SK-N-SH (cell line): Measurements from ENCODE around the gene CAMKMT. TPM values are rescaled to one million over a fixed set of nuclear protein-coding genes. Genes with fewer than 3 reads are reported as not detected.

Experiments
- CTCF ChIA-PET: fragments of 300-600, 350-600 bp; formaldehyde crosslinking; extraction: SDS; loops from one replicate; lab custom pipeline; 2021; lab: Yijun Ruan, JAX
- POLR2A ChIA-PET: fragments of 350-600 bp; sonication (Branson Sonifier 250); formaldehyde crosslinking; extraction: SDS; loops from one replicate; lab custom pipeline; 2020; ENCODE audit warnings: antibody characterized with exemption, inconsistent platforms; lab: Yijun Ruan, JAX
- DNase-seq: peaks from one replicate; pipeline ENCODE4 v3.0.0; 2012
- H2AFZ ChIP-seq: fragments of 200-600 bp; sonication (generic); 2 replicates; pipeline ENCODE4 v1.8.1; 2016; ENCODE audit warnings: antibody characterized with exemption, mild to moderate bottlenecking, low read depth
- H3F3A ChIP-seq: fragments of 200-600 bp; sonication (generic); replicated peaks from 2 replicates; pipeline ENCODE3; 2016; ENCODE audit warnings: antibody characterized with exemption, mild to moderate bottlenecking; ENCODE audit not compliant: insufficient read depth
- H3K27ac ChIP-seq, 2 experiments: fragments of 200-500 bp in 1 of 2; fragments of 200-600 bp in 1 of 2; sonication (Bioruptor generic) in 1 of 2; sonication (generic), shearing (Covaris generic) in 1 of 2; 2 replicates each; pipeline versions ENCODE4 v1.5.1 to v1.6.1; 2014 to 2016; ENCODE audit warnings: low read depth in 2 of 2, inconsistent platforms in 1 of 2, low read length in 1 of 2, mild to moderate bottlenecking in 1 of 2, mixed read lengths in 1 of 2
- H3K27me3 ChIP-seq: fragments of 200-600 bp; sonication (generic), shearing (Covaris generic); 2 replicates; pipeline ENCODE4 v1.6.1; 2016; ENCODE audit warnings: mixed run types; ENCODE audit not compliant: insufficient read depth
- H3K36me3 ChIP-seq, 2 experiments: fragments of 200-500 bp in 1 of 2; fragments of 200-600 bp in 1 of 2; sonication (Bioruptor generic) in 1 of 2; sonication (generic) in 1 of 2; replicated peaks in 1 of 2; 2 replicates each; pipeline versions ENCODE3 to v1.5.1; 2014 to 2016; ENCODE audit warnings: low read length in 1 of 2, mild to moderate bottlenecking in 1 of 2; ENCODE audit not compliant: insufficient read depth in 2 of 2, control insufficient read depth in 1 of 2
- H3K4me1 ChIP-seq, 2 experiments: fragments of 200-500 bp in 1 of 2; fragments of 200-600 bp in 1 of 2; sonication (Bioruptor generic) in 1 of 2; sonication (generic), shearing (Covaris generic) in 1 of 2; 2 replicates each; pipeline versions ENCODE4 v1.5.1 to v1.6.1; 2014 to 2016; ENCODE audit warnings: low read depth in 1 of 2, low read length in 1 of 2, mixed run types in 1 of 2; ENCODE audit not compliant: insufficient read depth in 2 of 2, control insufficient read depth in 1 of 2
- H3K4me2 ChIP-seq: fragments of 200-600 bp; sonication (generic), shearing (Covaris generic); 2 replicates; pipeline ENCODE4 v1.6.1; 2017; ENCODE audit warnings: mixed run types
- H3K4me3 ChIP-seq, 2 experiments: fragments of 200-500 bp in 1 of 2; fragments of 200-600 bp in 1 of 2; sonication (Bioruptor generic) in 1 of 2; sonication (generic), shearing (Covaris generic) in 1 of 2; 2 replicates each; pipeline versions ENCODE4 v1.5.1 to v1.8.1; 2014 to 2016; ENCODE audit warnings: low read depth in 2 of 2, inconsistent platforms in 1 of 2, low read length in 1 of 2, mild to moderate bottlenecking in 1 of 2, mixed read lengths in 1 of 2, moderate library complexity in 1 of 2
- H3K79me2 ChIP-seq: fragments of 200-600 bp; sonication (generic); 2 replicates; pipeline ENCODE4 v1.8.1; 2017; ENCODE audit warnings: mild to moderate bottlenecking; ENCODE audit not compliant: insufficient read depth
- H3K9ac ChIP-seq: fragments of 200-600 bp; sonication (generic); 2 replicates; pipeline ENCODE4 v1.6.1; 2017; ENCODE audit warnings: mixed run types
- H3K9me2 ChIP-seq: fragments of 200-600 bp; sonication (generic); 2 replicates; pipeline ENCODE4 v1.6.1; 2017; ENCODE audit warnings: mixed run types
- H3K9me3 ChIP-seq: fragments of 200-600 bp; sonication (generic); 2 replicates; pipeline ENCODE4 v1.6.1; 2017; ENCODE audit warnings: mixed run types, mild to moderate bottlenecking, moderate library complexity
- H4K20me1 ChIP-seq: fragments of 200-600 bp; sonication (generic); 2 replicates; pipeline ENCODE4 v1.6.1; 2017; ENCODE audit warnings: mild to moderate bottlenecking, mixed run types; ENCODE audit not compliant: insufficient read depth
- CHD2 ChIP-seq: fragments of 150-350 bp; IDR thresholded peaks from 2 replicates; pipeline ENCODE4 v1.6.1; 2018; ENCODE audit warnings: low read length; ENCODE audit not compliant: partially characterized antibody
- EZH2phosphoT487 ChIP-seq: fragments of 200-600 bp; sonication (generic); IDR thresholded peaks from 2 replicates; pipeline ENCODE4 v1.6.1; 2017; ENCODE audit warnings: low read depth, mixed run types, mild to moderate bottlenecking, antibody characterized with exemption, moderate library complexity, borderline replicate concordance
- GATA2 ChIP-seq: sonication (generic); formaldehyde crosslinking; IDR thresholded peaks from 2 replicates; pipeline ENCODE4 v1.5.0; 2020; ENCODE audit warnings: mild to moderate bottlenecking, missing genetic modification reagents
- NFIC ChIP-seq: IDR thresholded peaks from 2 replicates; pipeline ENCODE4 v1.4.0; 2012; ENCODE audit warnings: borderline replicate concordance
- POLR2AphosphoS5 ChIP-seq: IDR thresholded peaks from 2 replicates; pipeline ENCODE4 v1.6.1; 2012; ENCODE audit warnings: low read depth, low read length
- RCOR1 ChIP-seq: fragments of 150-350 bp; IDR thresholded peaks from 2 replicates; pipeline ENCODE4 v1.6.1; 2017; ENCODE audit warnings: antibody characterized with exemption, low read length
- RFX5 ChIP-seq: IDR thresholded peaks from 2 replicates; pipeline ENCODE4 v1.6.1; 2012; ENCODE audit warnings: mild to moderate bottlenecking, improper control_type of control experiment, low read length
- RXRA ChIP-seq: IDR thresholded peaks from 2 replicates; pipeline ENCODE4 v1.4.0; 2012; ENCODE audit warnings: low read depth, mild to moderate bottlenecking, borderline replicate concordance
- SMC3 ChIP-seq: IDR thresholded peaks from 2 replicates; pipeline ENCODE4 v1.6.1; 2012; ENCODE audit warnings: low read depth, low read length, improper control_type of control experiment
- TAF1 ChIP-seq: IDR thresholded peaks from 2 replicates; pipeline ENCODE4 v1.6.1; 2012; ENCODE audit warnings: low read depth, mild to moderate bottlenecking, low read length, moderate library complexity, borderline replicate concordance
- TCF12 ChIP-seq: IDR thresholded peaks from 2 replicates; pipeline ENCODE4 v1.4.0; 2012
- YY1 ChIP-seq: IDR thresholded peaks from 2 replicates; pipeline ENCODE4 v1.4.0; 2012; ENCODE audit warnings: low read depth, mild to moderate bottlenecking
- WGBS: methylation state at CpG from one replicate; pipeline ENCODE4 v1.1.6; 2017; ENCODE audit warnings: low lambda C conversion rate; 5-methylcytosine and 5-hydroxymethylcytosine counted together
- polyA plus RNA-seq, 3 experiments: library from polyadenylated mRNA; depleted of rRNA; stranded (reverse); fragments of >200 nt; gene quantifications; 2 replicates each; pipeline ENCODE4 v1.2.3, GENCODE V29; 2012
- TF ChIP-seq, protein P1 (sequence below): fragments of 150-350 bp; IDR thresholded peaks from 2 replicates; pipeline ENCODE4 v1.6.1; 2017; ENCODE audit warnings: antibody characterized with exemption, low read length, low read depth, borderline replicate concordance
- TF ChIP-seq, protein P2 (sequence below): IDR thresholded peaks from 2 replicates; pipeline ENCODE4 v1.6.1; 2012; ENCODE audit warnings: mild to moderate bottlenecking, low read depth, low read length, moderate library complexity
- TF ChIP-seq, protein P3 (sequence below): IDR thresholded peaks from 2 replicates; pipeline ENCODE4 v1.4.0; 2012; ENCODE audit warnings: low read depth, borderline replicate concordance
- TF ChIP-seq, protein P4 (sequence below): IDR thresholded peaks from 2 replicates; pipeline ENCODE4 v1.4.0; 2012; ENCODE audit warnings: low read depth

The CAMKMT gene
- polyA plus RNA-seq, 1 of the 3 experiments (the other 2 are of a cell fraction): 5.9 TPM

DNA sequence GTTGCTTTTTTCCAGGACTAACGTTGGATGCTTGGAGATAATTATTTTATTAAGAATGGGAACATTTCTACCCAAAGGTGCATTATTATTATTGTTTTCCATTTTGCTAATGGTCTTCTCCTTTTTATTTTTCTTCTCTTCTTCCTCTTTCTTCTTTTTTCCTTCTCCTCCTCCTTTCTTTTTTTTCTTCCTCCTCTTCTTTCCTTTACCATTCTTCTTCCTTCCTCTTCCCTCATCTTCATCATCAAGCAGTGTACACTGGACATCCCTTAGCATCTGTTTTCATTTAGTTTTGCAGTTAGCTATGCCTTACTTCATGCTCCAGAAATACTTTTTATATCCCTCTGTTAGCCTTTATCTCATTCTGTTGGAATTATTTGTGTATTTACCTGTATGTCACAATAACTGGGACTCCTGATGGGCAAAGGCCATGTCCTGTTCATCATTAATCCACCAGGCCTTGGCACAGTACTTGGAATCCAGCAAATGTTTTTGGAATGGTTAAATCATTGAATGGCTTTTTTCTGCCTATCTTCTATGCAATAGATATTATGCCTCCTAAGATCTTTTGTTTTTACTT is 162.7 kb downstream of the CAMKMT start:
- DNase-seq: no peak
- Histone ChIP-seq H2AFZ (no peak overlapping the region), H3K4me1 (peaks cover 7 to 12% of the 10 kb centered on the region in 2 experiments; a peak in 3 of 4 replicates), H3K27ac (no peak overlapping the region), H3K4me3 (no peak overlapping the region), H3K79me2 (no peaks in the 10 kb centered on the region), H3K27me3 (no peaks in the 10 kb centered on the region), H4K20me1 (no peaks in the 10 kb centered on the region), H3K9me2 (no peaks in the 10 kb centered on the region), H3K9me3 (peaks cover 8% of the 10 kb centered on the region; the same call in 1 of the 2 replicates), H3K9ac (no peak overlapping the region), H3K36me3 (peaks cover 0 to 5% of the 10 kb centered on the region in 2 experiments), H3F3A (peaks cover 4% of the 10 kb centered on the region), H3K4me2 (no peak overlapping the region)
- 87% methylated on average over 1 of the region's 1 CpG for WGBS
- TF ChIP-seq TCF12: peak; percentile 61; the same call in 1 of the 2 replicates
- no peak for TF ChIP-seq YY1
- POLR2A ChIA-PET: interaction anchor here (0.6 kb wide), 1 partner anchor 184 kb away, joined by 4 read pairs; no protein-coding TSS in a partner anchor
- CTCF ChIA-PET: interaction anchor here (1.0 to 2.0 kb wide), 4 partner anchors 12 to 431 kb away, joined by 3 to 14 read pairs (median 3); no protein-coding TSS in a partner anchor

DNA sequence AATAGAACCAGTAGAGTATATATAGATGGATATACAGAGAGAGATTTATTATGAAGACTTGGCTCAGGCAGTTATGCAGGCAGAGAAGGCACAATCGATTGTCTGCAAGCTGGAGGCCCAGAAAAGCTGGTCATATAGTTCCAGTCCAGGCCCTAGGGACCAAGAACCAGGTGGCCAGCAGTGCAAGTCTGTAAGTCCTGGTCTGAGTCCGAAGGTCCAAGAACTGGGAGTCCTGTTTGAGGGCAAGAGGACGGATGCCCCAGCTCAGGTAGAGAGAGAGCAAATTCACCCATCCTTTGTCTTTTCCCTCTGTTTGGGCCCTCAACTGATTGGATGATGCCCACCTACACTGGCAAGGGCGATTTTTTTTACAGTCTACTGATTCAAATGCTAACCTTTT is 164.6 kb downstream of the CAMKMT start:
- Histone ChIP-seq H4K20me1 (no peaks in the 10 kb centered on the region), H3K27ac (no peak overlapping the region), H3K36me3 (peaks cover 0 to 5% of the 10 kb centered on the region in 2 experiments), H3F3A (peaks cover 4% of the 10 kb centered on the region), H2AFZ (no peak overlapping the region), H3K4me1 (peaks cover 14 to 22% of the 10 kb centered on the region in 2 experiments; a peak in 3 of 4 replicates), H3K4me2 (no peak overlapping the region), H3K9ac (no peak overlapping the region), H3K4me3 (no peak overlapping the region), H3K9me2 (no peaks in the 10 kb centered on the region), H3K9me3 (peaks cover 8% of the 10 kb centered on the region; the same call in 1 of the 2 replicates), H3K79me2 (no peaks in the 10 kb centered on the region), H3K27me3 (no peaks in the 10 kb centered on the region)
- CTCF ChIA-PET: interaction anchor here (0.7 kb wide), 1 partner anchor 429 kb away, joined by 3 read pairs; no protein-coding TSS in a partner anchor
- WGBS: 75% methylated on average over 3 of the region's 4 CpGs
- TF ChIP-seq CHD2 (no peak), TAF1 (no peak), POLR2AphosphoS5 (no peak), RCOR1 (no peak), SMC3 (no peak), EZH2phosphoT487 (no peak), GATA2 (CRISPR knock-in tag) (no peak), NFIC (no peak), RFX5 (no peak), RXRA (no peak)
- TF ChIP-seq, protein P1, sequence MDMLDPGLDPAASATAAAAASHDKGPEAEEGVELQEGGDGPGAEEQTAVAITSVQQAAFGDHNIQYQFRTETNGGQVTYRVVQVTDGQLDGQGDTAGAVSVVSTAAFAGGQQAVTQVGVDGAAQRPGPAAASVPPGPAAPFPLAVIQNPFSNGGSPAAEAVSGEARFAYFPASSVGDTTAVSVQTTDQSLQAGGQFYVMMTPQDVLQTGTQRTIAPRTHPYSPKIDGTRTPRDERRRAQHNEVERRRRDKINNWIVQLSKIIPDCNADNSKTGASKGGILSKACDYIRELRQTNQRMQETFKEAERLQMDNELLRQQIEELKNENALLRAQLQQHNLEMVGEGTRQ: no peak
- TF ChIP-seq, protein P2, sequence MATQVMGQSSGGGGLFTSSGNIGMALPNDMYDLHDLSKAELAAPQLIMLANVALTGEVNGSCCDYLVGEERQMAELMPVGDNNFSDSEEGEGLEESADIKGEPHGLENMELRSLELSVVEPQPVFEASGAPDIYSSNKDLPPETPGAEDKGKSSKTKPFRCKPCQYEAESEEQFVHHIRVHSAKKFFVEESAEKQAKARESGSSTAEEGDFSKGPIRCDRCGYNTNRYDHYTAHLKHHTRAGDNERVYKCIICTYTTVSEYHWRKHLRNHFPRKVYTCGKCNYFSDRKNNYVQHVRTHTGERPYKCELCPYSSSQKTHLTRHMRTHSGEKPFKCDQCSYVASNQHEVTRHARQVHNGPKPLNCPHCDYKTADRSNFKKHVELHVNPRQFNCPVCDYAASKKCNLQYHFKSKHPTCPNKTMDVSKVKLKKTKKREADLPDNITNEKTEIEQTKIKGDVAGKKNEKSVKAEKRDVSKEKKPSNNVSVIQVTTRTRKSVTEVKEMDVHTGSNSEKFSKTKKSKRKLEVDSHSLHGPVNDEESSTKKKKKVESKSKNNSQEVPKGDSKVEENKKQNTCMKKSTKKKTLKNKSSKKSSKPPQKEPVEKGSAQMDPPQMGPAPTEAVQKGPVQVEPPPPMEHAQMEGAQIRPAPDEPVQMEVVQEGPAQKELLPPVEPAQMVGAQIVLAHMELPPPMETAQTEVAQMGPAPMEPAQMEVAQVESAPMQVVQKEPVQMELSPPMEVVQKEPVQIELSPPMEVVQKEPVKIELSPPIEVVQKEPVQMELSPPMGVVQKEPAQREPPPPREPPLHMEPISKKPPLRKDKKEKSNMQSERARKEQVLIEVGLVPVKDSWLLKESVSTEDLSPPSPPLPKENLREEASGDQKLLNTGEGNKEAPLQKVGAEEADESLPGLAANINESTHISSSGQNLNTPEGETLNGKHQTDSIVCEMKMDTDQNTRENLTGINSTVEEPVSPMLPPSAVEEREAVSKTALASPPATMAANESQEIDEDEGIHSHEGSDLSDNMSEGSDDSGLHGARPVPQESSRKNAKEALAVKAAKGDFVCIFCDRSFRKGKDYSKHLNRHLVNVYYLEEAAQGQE: no peak
- TF ChIP-seq, protein P3, sequence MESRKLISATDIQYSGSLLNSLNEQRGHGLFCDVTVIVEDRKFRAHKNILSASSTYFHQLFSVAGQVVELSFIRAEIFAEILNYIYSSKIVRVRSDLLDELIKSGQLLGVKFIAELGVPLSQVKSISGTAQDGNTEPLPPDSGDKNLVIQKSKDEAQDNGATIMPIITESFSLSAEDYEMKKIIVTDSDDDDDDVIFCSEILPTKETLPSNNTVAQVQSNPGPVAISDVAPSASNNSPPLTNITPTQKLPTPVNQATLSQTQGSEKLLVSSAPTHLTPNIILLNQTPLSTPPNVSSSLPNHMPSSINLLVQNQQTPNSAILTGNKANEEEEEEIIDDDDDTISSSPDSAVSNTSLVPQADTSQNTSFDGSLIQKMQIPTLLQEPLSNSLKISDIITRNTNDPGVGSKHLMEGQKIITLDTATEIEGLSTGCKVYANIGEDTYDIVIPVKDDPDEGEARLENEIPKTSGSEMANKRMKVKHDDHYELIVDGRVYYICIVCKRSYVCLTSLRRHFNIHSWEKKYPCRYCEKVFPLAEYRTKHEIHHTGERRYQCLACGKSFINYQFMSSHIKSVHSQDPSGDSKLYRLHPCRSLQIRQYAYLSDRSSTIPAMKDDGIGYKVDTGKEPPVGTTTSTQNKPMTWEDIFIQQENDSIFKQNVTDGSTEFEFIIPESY: no peak
- TF ChIP-seq, protein P4, sequence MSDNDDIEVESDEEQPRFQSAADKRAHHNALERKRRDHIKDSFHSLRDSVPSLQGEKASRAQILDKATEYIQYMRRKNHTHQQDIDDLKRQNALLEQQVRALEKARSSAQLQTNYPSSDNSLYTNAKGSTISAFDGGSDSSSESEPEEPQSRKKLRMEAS: no peak
- no peak for DNase-seq
- POLR2A ChIA-PET: no interaction called here
